ENCODE measurements around the gene TSFM. TPM values are rescaled to one million over a fixed set of nuclear protein-coding genes. Genes with fewer than 3 reads are reported as not detected.

Gene TSFM
- total and polyA plus RNA-seq, 2 of the 13 experiments (the other 11 are each of a cell fraction or from before 2014, with no cell fraction given) = 29.8 to 68.3 TPM

- no peak for TF ChIP-seq ZNF24 (IDR thresholded peaks at IDR 0.05)
- TF ChIP-seq ZKSCAN1 (IDR thresholded peaks at IDR 0.05; ENCODE audit: low read length) = no peak
- no peak for TF ChIP-seq CSRNP2 (CRISPR knock-in tag; conservative IDR thresholded peaks at IDR 0.05; ENCODE audit: low read depth)
- TF ChIP-seq GMEB2 (CRISPR knock-in tag; IDR thresholded peaks at IDR 0.05; ENCODE audit: low read depth) = peak; percentile 26; the same call in 1 of the 2 replicates
- no peak for TF ChIP-seq PHF5A (CRISPR knock-in tag; IDR thresholded peaks at IDR 0.05; ENCODE audit: low read depth, unreplicated experiment)
- no peak for TF ChIP-seq MAFF (IDR thresholded peaks at IDR 0.05; ENCODE audit: low read depth, low read length)
- no peak for TF ChIP-seq ZFP37 (CRISPR knock-in tag; IDR thresholded peaks at IDR 0.05; ENCODE audit: borderline replicate concordance)
- TF ChIP-seq TEF (CRISPR knock-in tag; IDR thresholded peaks at IDR 0.05) = no peak
- TF ChIP-seq AFF4 (CRISPR knock-in tag; IDR thresholded peaks at IDR 0.05) = no peak
- TF ChIP-seq SNAPC4 (CRISPR knock-in tag; IDR thresholded peaks at IDR 0.05) = peak; percentile 89; the same call in 1 of the 2 replicates
- TF ChIP-seq MTA3 (CRISPR knock-in tag; IDR thresholded peaks at IDR 0.05) = no peak
- no peak for TF ChIP-seq ZNF660 (CRISPR knock-in tag; IDR thresholded peaks at IDR 0.05; ENCODE audit: borderline replicate concordance, low read depth)
- TF ChIP-seq POLR2AphosphoS2 (IDR thresholded peaks at IDR 0.05; ENCODE audit: low read depth, low read length) = no peak
- TF ChIP-seq ARNT (IDR thresholded peaks at IDR 0.05) = no peak
- no peak for TF ChIP-seq ZNF383 (CRISPR knock-in tag; IDR thresholded peaks at IDR 0.05; ENCODE audit: borderline replicate concordance)
- peak; percentile 78 for TF ChIP-seq WIZ (CRISPR knock-in tag; IDR thresholded peaks at IDR 0.05)
- TF ChIP-seq SATB2 (CRISPR knock-in tag; IDR thresholded peaks at IDR 0.05) = no peak
Observed at GRCh38 chr12:57782608-57783465, at the start of gene TSFM (continued).
